Prostate gland (tissue), 2 donors: ENCODE results near the gene UCN. TPM values are rescaled to one million over a fixed set of nuclear protein-coding genes. Genes with fewer than 3 reads are reported as not detected.
A peak's percentile ranks its signal among the peaks of the same experiment; 100 is the strongest.

Source experiments
- DNase-seq: peaks from one replicate; pipeline ENCODE4 v3.0.0-alpha.2; 2019; ENCODE audit warnings: low spot score
- H3K27ac ChIP-seq, 2 donors: fragments of 200-600 bp; sonication (generic); 2 replicates each; pipeline ENCODE4 v1.5.1; 2017 to 2019
- H3K27me3 ChIP-seq: fragments of 200-600 bp; sonication (generic); replicated peaks from 2 replicates; pipeline ENCODE4 v1.5.1; 2019; ENCODE audit not compliant: insufficient read depth
- H3K36me3 ChIP-seq, 2 donors: fragments of 200-600 bp; sonication (generic); 1 replicate in 1 of 2; 2 replicates in 1 of 2; pipeline versions ENCODE4 v1.5.1 to v1.8.1; 2017 to 2019
- H3K4me1 ChIP-seq: fragments of 200-600 bp; sonication (generic); replicated peaks from 2 replicates; pipeline ENCODE4 v1.5.1; 2019
- H3K4me3 ChIP-seq, 2 donors: fragments of 200-600 bp; sonication (generic); 2 replicates each; pipeline ENCODE4 v1.5.1; 2017 to 2019
- H3K9me3 ChIP-seq: fragments of 200-600 bp; sonication (generic); 2 replicates; pipeline ENCODE4 v1.5.1; 2017
- CTCF ChIP-seq, 4 experiments: fragments of 200-600 bp in 2 of 4; fragments of 450-650 bp in 2 of 4; sonication (generic) in 2 of 4; IDR thresholded peaks; 1 replicate in 3 of 4; 2 replicates in 1 of 4; pipeline ENCODE4 v1.5.1; 2016 to 2019; ENCODE audit warnings: antibody characterized with exemption in 4 of 4, mild to moderate bottlenecking in 2 of 4, moderate library complexity in 2 of 4
- POLR2A ChIP-seq: fragments of 450-650 bp; IDR thresholded peaks from one replicate; pipeline ENCODE4 v1.6.1; 2016; ENCODE audit warnings: antibody characterized with exemption, mild to moderate bottlenecking
- POLR2AphosphoS5 ChIP-seq: sonication (generic); formaldehyde crosslinking; IDR thresholded peaks from one replicate; pipeline ENCODE4 v1.6.1; 2017; ENCODE audit warnings: antibody characterized with exemption
- WGBS: methylation state at CpG from one replicate; pipeline ENCODE4 v1.1.5; 2018; 5-methylcytosine and 5-hydroxymethylcytosine counted together
- intact Hi-C: fragments of 100-400 bp; cut with DNase I; formaldehyde crosslinking; loops from one replicate; pipeline ENCODE4 v1.14.2; 2022
- total RNA-seq, 2 donors: library from RNA; depleted of rRNA; stranded (reverse); fragments of >200 nt; gene quantifications; one replicate each; pipeline ENCODE4 v1.1.0, GENCODE V29; 2016

The UCN gene
- total RNA-seq, 2 donors from 2014 or later, result 4.2 to 11.2 TPM

GRCh38 chr2:27261926-27262298, 46.3 kb downstream of the UCN start:
- peaks cover 7% of the 10 kb centered on the region for H3K4me1 ChIP-seq
- peak overlapping the region in 1 of 2 donors; percentile 40 for H3K4me3 ChIP-seq
- intact Hi-C loops, result no loop called here
- WGBS, result 4% methylated on average over 34 of the region's 40 CpGs
- H3K27ac ChIP-seq, result no peak overlapping the region
- TF ChIP-seq POLR2A (no peak), CTCF (IDR thresholded peaks at IDR 0.05) (no peak), POLR2AphosphoS5 (no peak)
- H3K27me3 ChIP-seq, result peaks cover 10% of the 10 kb centered on the region
- no peaks in the 10 kb centered on the region for H3K36me3 ChIP-seq
- DNase-seq, result no peak
- H3K9me3 ChIP-seq, result no peaks in the 10 kb centered on the region

- Histone ChIP-seq H3K27me3 (peaks cover 10% of the 10 kb centered on the region), H3K4me1 (peaks cover 7% of the 10 kb centered on the region), H3K9me3 (no peaks in the 10 kb centered on the region), H3K27ac (no peak overlapping the region), H3K36me3 (no peaks in the 10 kb centered on the region), H3K4me3 (no peak overlapping the region)
- no peak for TF ChIP-seq POLR2A
- no peak for TF ChIP-seq CTCF (IDR thresholded peaks at IDR 0.05)
- TF ChIP-seq POLR2AphosphoS5, result no peak
- intact Hi-C loops, result no loop called here
- WGBS, result 54% methylated on average over 11 of the region's 11 CpGs
- DNase-seq, result no peak
Observed at GRCh38 chr2:27261241-27261925, 46.9 kb downstream of the UCN start.

GRCh38 chr2:27258051-27258450, 50.2 kb downstream of the UCN start:
- DNase-seq, result no peak
- no peak overlapping the region for H3K27ac ChIP-seq
- H3K4me1 ChIP-seq, result peaks cover 4% of the 10 kb centered on the region
- TF ChIP-seq POLR2A (no peak), POLR2AphosphoS5 (no peak), CTCF (IDR thresholded peaks at IDR 0.05) (no peak)
- peaks cover 3% of the 10 kb centered on the region for H3K27me3 ChIP-seq
- no peaks in the 10 kb centered on the region for H3K9me3 ChIP-seq
- WGBS, result 84% methylated on average over 8 of the region's 8 CpGs
- no peak overlapping the region for H3K4me3 ChIP-seq
- no peaks in the 10 kb centered on the region for H3K36me3 ChIP-seq
- intact Hi-C loops, result no loop called here

Other genes with a start within 250 kb of the UCN start
- gene OST4, start 236.8 kb downstream of the UCN start, total RNA-seq, result 100 to 1,000 TPM; 246 to 317 TPM
- 100 to 1,000 TPM in 1 of 2 donors, 10 to 100 TPM in 1; 39.8 to 149 TPM for gene EMILIN1, start 229.8 kb downstream of the UCN start, total RNA-seq
- 1 to 10 TPM in 1 of 2 donors, under 1 TPM in 1; 0.91 to 7.0 TPM for gene KHK, start 221.7 kb downstream of the UCN start, total RNA-seq
- gene CGREF1, start 189.3 kb downstream of the UCN start, total RNA-seq, result 10 to 100 TPM in 1 of 2 donors, 1 to 10 TPM in 1; 4.9 to 10.7 TPM
- gene ABHD1, start 184.6 kb downstream of the UCN start, total RNA-seq, result 1 to 10 TPM; 4.1 to 7.0 TPM
- gene PREB, start 173.8 kb downstream of the UCN start, total RNA-seq, result 10 to 100 TPM; 74.0 to 88.9 TPM
- 1 to 10 TPM in 1 of 2 donors, not detected in 1; 1.1 TPM for gene PRR30, start 169.0 kb downstream of the UCN start, total RNA-seq
- 1 to 10 TPM in 1 of 2 donors, not detected in 1; 8.5 TPM for gene TCF23, start 159.4 kb downstream of the UCN start, total RNA-seq
- gene ATRAID, start 96.4 kb downstream of the UCN start, total RNA-seq, result 100 to 1,000 TPM; 217 to 222 TPM
- 10 to 100 TPM; 23.9 to 65.2 TPM for gene SLC5A6, start 96.2 kb downstream of the UCN start, total RNA-seq
- 10 to 100 TPM; 16.0 to 63.6 TPM for gene CAD, start 91.1 kb downstream of the UCN start, total RNA-seq
- gene SLC30A3, start 45.4 kb downstream of the UCN start, total RNA-seq, result 100 to 1,000 TPM in 1 of 2 donors, not detected in 1; 102 TPM
- 10 to 100 TPM in 1 of 2 donors, not detected in 1; 16.1 TPM for gene DNAJC5G, start 33.0 kb downstream of the UCN start, total RNA-seq
- gene TRIM54, start 26.0 kb downstream of the UCN start, total RNA-seq, result 10 to 100 TPM in 1 of 2 donors, 1 to 10 TPM in 1; 2.8 to 17.9 TPM
- gene MPV17, start 14.7 kb upstream of the UCN start, total RNA-seq, result 10 to 100 TPM; 82.5 to 90.3 TPM
- gene GTF3C2, start 48.3 kb upstream of the UCN start, total RNA-seq, result 10 to 100 TPM; 41.2 to 66.1 TPM
- gene EIF2B4, start 61.9 kb upstream of the UCN start, total RNA-seq, result 10 to 100 TPM; 46.9 to 51.8 TPM
- 100 to 1,000 TPM; 127 to 134 TPM for gene SNX17, start 62.2 kb upstream of the UCN start, total RNA-seq
- gene ZNF513, start 72.3 kb upstream of the UCN start, total RNA-seq, result 10 to 100 TPM in 1 of 2 donors, 1 to 10 TPM in 1; 9.0 to 22.0 TPM
- 10 to 100 TPM; 57.2 to 65.4 TPM for gene PPM1G, start 101.1 kb upstream of the UCN start, total RNA-seq
- 10 to 100 TPM; 42.9 to 83.4 TPM for gene NRBP1, start 120.2 kb upstream of the UCN start, total RNA-seq
- gene KRTCAP3, start 133.9 kb upstream of the UCN start, total RNA-seq, result 100 to 1,000 TPM in 1 of 2 donors, 10 to 100 TPM in 1; 31.4 to 147 TPM
- 10 to 100 TPM; 32.6 to 42.8 TPM for gene IFT172, start 181.3 kb upstream of the UCN start, total RNA-seq
- 10 to 100 TPM; 24.1 to 30.6 TPM for gene FNDC4, start 186.8 kb upstream of the UCN start, total RNA-seq
- gene GCKR, start 188.4 kb upstream of the UCN start, total RNA-seq, result under 1 TPM in 1 of 2 donors, not detected in 1; 0.87 TPM